AG09319 (cell line): ENCODE measurements around the gene RBMS3.

Experiments
- DNase-seq: peaks from one replicate; pipeline ENCODE4 v3.0.0-alpha.2; 2010; ENCODE audit warnings: low read depth; ENCODE audit errors: extremely low read depth
- TF ChIP-seq, protein P1 (sequence below): IDR thresholded peaks from 2 replicates; pipeline ENCODE4 v1.5.1; 2011; ENCODE audit warnings: low read depth, mild to moderate bottlenecking, inconsistent platforms, low read length, moderate library complexity

The RBMS3 gene

DNA sequence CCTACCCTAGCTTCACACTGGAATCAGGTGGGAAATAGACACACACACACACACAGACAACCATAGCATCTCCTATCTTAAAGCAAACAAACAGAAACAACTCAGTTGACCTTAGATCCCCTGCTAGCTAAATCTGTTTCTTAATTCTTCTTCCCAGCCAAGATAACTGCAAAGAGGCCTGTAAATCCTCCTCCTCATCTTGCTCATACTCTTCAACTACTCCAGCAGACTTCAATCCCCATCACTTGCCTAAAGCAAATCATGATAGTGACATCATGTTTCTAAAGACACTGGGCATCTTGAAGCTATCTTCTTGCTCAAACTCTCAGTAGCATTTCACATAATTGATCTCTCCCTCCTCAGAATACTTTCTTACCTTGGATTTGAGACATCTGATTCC, 303.0 kb downstream of the RBMS3 start:
- no peak for DNase-seq

DNA sequence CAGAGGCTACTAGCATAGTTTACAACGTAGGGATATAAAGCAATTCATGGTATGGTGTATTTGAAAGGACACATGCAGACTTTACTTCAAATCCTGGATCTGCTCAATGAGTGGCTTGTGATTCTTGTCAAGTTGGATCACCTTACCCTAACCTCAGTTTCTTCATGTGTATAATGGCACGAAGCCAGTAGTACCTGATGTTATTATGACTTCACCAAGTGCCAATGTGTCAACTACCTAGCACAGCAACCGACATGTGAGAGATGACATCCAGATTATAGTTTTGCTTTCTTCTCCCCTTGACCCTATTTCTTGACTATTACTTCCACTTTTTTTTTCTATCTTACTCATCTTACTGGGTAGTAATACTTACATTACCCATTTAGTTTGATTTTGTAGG, 304.5 kb downstream of the RBMS3 start:
- TF ChIP-seq, protein P1, sequence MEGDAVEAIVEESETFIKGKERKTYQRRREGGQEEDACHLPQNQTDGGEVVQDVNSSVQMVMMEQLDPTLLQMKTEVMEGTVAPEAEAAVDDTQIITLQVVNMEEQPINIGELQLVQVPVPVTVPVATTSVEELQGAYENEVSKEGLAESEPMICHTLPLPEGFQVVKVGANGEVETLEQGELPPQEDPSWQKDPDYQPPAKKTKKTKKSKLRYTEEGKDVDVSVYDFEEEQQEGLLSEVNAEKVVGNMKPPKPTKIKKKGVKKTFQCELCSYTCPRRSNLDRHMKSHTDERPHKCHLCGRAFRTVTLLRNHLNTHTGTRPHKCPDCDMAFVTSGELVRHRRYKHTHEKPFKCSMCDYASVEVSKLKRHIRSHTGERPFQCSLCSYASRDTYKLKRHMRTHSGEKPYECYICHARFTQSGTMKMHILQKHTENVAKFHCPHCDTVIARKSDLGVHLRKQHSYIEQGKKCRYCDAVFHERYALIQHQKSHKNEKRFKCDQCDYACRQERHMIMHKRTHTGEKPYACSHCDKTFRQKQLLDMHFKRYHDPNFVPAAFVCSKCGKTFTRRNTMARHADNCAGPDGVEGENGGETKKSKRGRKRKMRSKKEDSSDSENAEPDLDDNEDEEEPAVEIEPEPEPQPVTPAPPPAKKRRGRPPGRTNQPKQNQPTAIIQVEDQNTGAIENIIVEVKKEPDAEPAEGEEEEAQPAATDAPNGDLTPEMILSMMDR, result no peak
- DNase-seq, result no peak

More for the DNA sequence above, 303.0 kb downstream of the RBMS3 start:
- TF ChIP-seq, protein P1, result no peak

DNA sequence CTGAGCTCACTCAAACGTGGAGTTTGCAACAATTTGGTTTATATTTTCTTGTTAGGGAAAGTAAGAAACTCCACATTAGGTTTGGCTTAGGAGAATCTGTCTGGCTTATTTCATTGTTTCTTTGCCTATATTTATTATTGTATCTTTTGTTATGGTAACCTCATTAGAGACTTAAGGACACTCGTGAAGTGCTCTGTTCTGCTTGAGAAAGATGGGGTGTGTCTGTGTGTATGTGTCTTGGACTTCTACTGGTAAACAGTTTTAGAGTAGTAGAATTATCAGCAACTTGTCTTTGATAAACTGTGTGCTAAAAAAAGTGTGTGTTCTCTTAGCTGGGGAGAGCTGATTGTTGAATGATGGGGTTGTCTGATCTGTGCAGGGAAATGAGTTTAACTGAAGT, 306.5 kb downstream of the RBMS3 start:
- no peak for DNase-seq
- TF ChIP-seq, protein P1, result no peak

DNA sequence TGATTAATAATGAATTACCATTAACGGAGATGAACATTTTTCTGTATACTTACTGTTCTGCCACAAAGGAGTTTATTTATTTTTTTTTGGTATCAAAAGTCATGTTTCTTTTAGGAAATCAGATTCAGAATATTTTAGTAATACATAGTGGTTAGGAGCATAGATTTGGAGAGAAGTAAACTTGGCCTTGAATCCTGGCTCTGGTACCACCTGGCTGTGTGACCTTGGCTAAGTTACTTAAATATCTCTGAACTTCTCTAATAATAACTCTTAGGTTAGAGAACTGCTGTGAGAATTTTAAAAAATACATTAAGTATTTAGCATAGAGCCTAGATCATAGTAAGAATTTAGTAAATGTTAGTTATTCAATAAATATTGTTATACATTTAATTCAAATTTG, 309.1 kb downstream of the RBMS3 start:
- TF ChIP-seq, protein P1, result no peak

DNA sequence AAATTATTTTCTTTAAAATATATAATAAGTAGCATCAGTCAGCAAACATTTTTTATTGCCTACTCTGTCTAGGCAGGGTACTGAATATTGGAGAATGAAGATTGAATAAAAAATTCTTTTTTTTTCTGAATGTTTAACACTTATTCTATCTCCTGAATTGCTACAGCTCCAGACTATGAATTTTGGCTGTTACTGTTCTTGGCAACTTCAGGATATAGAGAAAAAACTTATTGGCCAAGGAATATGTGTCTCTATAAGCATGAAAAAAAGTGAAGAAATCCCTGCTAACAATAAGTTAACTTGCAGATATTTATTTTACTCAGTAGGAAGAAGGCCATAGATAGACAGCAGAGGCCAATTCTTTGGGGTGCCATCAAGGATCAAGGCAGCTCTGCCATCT, 309.6 kb downstream of the RBMS3 start:
- DNase-seq, result no peak
- TF ChIP-seq, protein P1, result no peak

More for the DNA sequence above, 309.1 kb downstream of the RBMS3 start:
- no peak for DNase-seq

DNA sequence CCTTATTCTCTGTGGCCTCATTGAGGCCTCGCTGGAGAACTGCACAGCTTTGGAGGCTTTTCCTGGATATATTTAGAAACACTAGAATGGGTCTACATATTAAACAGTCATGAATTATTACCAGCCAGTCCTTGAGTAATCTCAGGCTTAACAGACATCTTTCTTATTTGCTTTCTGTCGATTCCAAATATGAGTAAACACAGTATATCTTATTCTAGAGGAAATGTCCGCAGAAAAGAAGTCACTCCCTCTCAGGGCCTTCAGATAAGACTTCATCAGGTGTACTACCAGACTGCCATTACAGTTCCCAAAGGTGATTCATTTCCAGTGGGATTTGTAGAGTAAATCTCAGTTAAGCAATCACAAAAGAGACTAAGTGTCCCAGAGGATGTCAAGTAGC, 310.7 kb downstream of the RBMS3 start:
- no peak for DNase-seq
- TF ChIP-seq, protein P1, result no peak

DNA sequence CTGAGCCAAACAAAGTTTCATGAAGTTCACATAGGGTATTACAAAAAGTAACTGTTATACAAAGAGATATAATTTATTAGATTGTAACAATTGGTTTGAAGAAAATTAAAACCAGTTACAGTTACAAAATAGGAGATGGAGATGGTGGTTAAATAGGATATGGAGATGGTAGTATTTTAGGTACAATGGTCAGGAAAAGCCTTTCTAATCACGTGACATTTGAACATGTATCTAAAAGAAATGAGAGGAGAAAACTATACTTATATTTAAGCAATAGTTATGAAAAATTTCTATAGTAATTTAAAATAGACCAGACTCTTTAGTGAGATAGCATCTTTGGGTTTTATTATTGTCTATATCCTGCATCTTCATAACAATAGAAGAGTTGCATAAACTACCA, 312.9 kb downstream of the RBMS3 start:
- DNase-seq, result no peak
- TF ChIP-seq, protein P1, result no peak

DNA sequence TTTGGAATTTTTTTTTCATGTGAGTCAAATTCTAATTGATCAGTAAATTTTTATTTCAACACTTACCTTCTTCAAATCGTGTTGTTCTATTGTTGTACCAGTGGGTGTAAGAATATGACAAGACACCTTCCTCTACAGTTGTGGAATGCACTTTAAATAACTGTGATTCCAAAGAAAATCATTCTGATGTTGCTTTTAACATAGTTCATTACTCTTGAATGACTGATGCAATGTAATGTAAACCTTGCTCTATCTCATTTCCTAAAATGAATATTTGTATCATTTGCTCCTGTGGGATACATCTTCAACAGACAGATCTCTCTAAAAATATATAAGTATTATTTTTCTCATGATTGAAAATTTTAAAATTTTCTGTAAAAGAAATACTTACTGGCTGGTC, 313.4 kb downstream of the RBMS3 start:
- TF ChIP-seq, protein P1, result no peak
- no peak for DNase-seq
